ENCODE data around the gene MYH10. TPM values are rescaled to one million over a fixed set of nuclear protein-coding genes. Genes with fewer than 3 reads are reported as not detected.

Gene MYH10
- total RNA-seq, 4 donors from 2014 or later, result 29.3 to 50.0 (median 35.4) TPM

GRCh38 chr17:8649157-8650118 lies 18.9 kb upstream of the MYH10 start:
- Histone ChIP-seq H3K36me3 (no peaks in the 10 kb centered on the region), H3K27ac (no peak overlapping the region), H3K27me3 (no peaks in the 10 kb centered on the region), H3K9me3 (peaks cover 0 to 1% (median 0%) of the 10 kb centered on the region in 4 donors), H3K4me3 (no peak overlapping the region), H3K4me1 (peaks cover 0 to 3% (median 0%) of the 10 kb centered on the region in 4 donors)
- no peak for TF ChIP-seq CTCF (IDR thresholded peaks at IDR 0.05)
- TF ChIP-seq EP300 (IDR thresholded peaks at IDR 0.05), result peak in 1 of 2 donors; percentile 57
- no peak for TF ChIP-seq POLR2A (IDR thresholded peaks at IDR 0.05)
- WGBS, 2 donors, result 72 to 78% methylated on average over 17 of the region's 17 CpGs
- DNase-seq (ENCODE audit: low spot score in 2 of 2), result no peak

- H3K4me3 ChIP-seq, result no peak overlapping the region
- H3K27ac ChIP-seq, result no peak overlapping the region
- peaks cover 0 to 3% (median 0%) of the 10 kb centered on the region in 4 donors for H3K4me1 ChIP-seq
- H3K27me3 ChIP-seq, result no peaks in the 10 kb centered on the region
- 93 to 94% methylated on average over 7 of the region's 7 CpGs for WGBS, 2 donors
- DNase-seq (ENCODE audit: low spot score in 2 of 2), result no peak
- H3K36me3 ChIP-seq, result no peaks in the 10 kb centered on the region
- no peak for TF ChIP-seq POLR2A (IDR thresholded peaks at IDR 0.05)
- TF ChIP-seq CTCF (IDR thresholded peaks at IDR 0.05), result no peak
- TF ChIP-seq EP300 (IDR thresholded peaks at IDR 0.05), result no peak
- H3K9me3 ChIP-seq, result no peaks in the 10 kb centered on the region
These were observed 17.4 kb upstream of the MYH10 start for GRCh38 chr17:8647956-8648355.

- Histone ChIP-seq H3K4me3 (no peak overlapping the region), H3K4me1 (peaks cover 0 to 3% (median 0%) of the 10 kb centered on the region in 4 donors), H3K9me3 (no peaks in the 10 kb centered on the region), H3K27me3 (no peaks in the 10 kb centered on the region), H3K27ac (no peak overlapping the region), H3K36me3 (no peaks in the 10 kb centered on the region)
- TF ChIP-seq POLR2A (IDR thresholded peaks at IDR 0.05) (no peak), EP300 (IDR thresholded peaks at IDR 0.05) (no peak), CTCF (IDR thresholded peaks at IDR 0.05) (no peak)
- no peak for DNase-seq (ENCODE audit: low spot score in 2 of 2)
- WGBS, 2 donors, result 84 to 88% methylated on average over 7 of the region's 7 CpGs
These were observed 16.7 kb upstream of the MYH10 start for GRCh38 chr17:8647202-8647601.

- H3K4me1 ChIP-seq, result peaks cover 0 to 3% (median 0%) of the 10 kb centered on the region in 4 donors
- H3K27me3 ChIP-seq, result no peaks in the 10 kb centered on the region
- DNase-seq (ENCODE audit: low spot score in 2 of 2), result no peak
- no peak overlapping the region for H3K27ac ChIP-seq
- WGBS, 2 donors, result 95 to 96% methylated on average over 4 of the region's 4 CpGs
- H3K9me3 ChIP-seq, result no peaks in the 10 kb centered on the region
- no peaks in the 10 kb centered on the region for H3K36me3 ChIP-seq
- no peak for TF ChIP-seq EP300 (IDR thresholded peaks at IDR 0.05)
- TF ChIP-seq CTCF (IDR thresholded peaks at IDR 0.05), result no peak
- no peak for TF ChIP-seq POLR2A (IDR thresholded peaks at IDR 0.05)
- H3K4me3 ChIP-seq, result no peak overlapping the region
These were observed 14.0 kb upstream of the MYH10 start for GRCh38 chr17:8644507-8644902.

GRCh38 chr17:8643855-8644506 lies 13.5 kb upstream of the MYH10 start:
- Histone ChIP-seq H3K9me3 (no peaks in the 10 kb centered on the region), H3K4me3 (no peak overlapping the region), H3K36me3 (no peaks in the 10 kb centered on the region), H3K4me1 (peaks cover 0 to under 1% (median 0%) of the 10 kb centered on the region in 4 donors), H3K27me3 (no peaks in the 10 kb centered on the region), H3K27ac (no peak overlapping the region)
- no peak for DNase-seq (ENCODE audit: low spot score in 2 of 2)
- TF ChIP-seq EP300 (IDR thresholded peaks at IDR 0.05) (no peak), POLR2A (IDR thresholded peaks at IDR 0.05) (no peak), CTCF (IDR thresholded peaks at IDR 0.05) (no peak)
- 82 to 83% methylated on average over 11 of the region's 11 CpGs for WGBS, 2 donors
